Tibial artery (tissue), 4 donors: ENCODE measurements around the gene RPL13.

ENCODE experiments used
- DNase-seq, 2 donors: peaks; one replicate each; pipeline ENCODE4 v3.0.0-alpha.2; 2019
- H3K27ac ChIP-seq, 2 donors: fragments of 200-600 bp; sonication (generic) in 1 of 2; 1 replicate in 1 of 2; 2 replicates in 1 of 2; pipeline ENCODE4 v1.5.1; 2018 to 2019; ENCODE audit warnings: mild to moderate bottlenecking in 1 of 2
- H3K27me3 ChIP-seq, 2 donors: fragments of 200-600 bp; sonication (generic) in 1 of 2; one replicate each; pipeline versions ENCODE4 v1.5.1 to v1.6.0; 2016 to 2019
- H3K36me3 ChIP-seq, 3 donors: fragments of 200-600 bp; sonication (generic) in 2 of 3; one replicate each; pipeline ENCODE4 v1.5.1; 2016 to 2019; ENCODE audit warnings: mild to moderate bottlenecking in 2 of 3
- H3K4me1 ChIP-seq, 4 donors: fragments of 200-600 bp; sonication (generic) in 2 of 4; 1 replicate in 3 of 4; 2 replicates in 1 of 4; pipeline ENCODE4 v1.5.1; 2016 to 2019
- H3K4me3 ChIP-seq, 2 donors: fragments of 200-600 bp; sonication (generic) in 1 of 2; 1 replicate in 1 of 2; 2 replicates in 1 of 2; pipeline ENCODE4 v1.5.1; 2018 to 2019; ENCODE audit warnings: mild to moderate bottlenecking in 2 of 2
- H3K9me3 ChIP-seq, 3 donors: fragments of 200-600 bp; sonication (generic) in 1 of 3; one replicate each; pipeline ENCODE4 v1.5.1; 2016 to 2019
- CTCF ChIP-seq, 2 experiments: fragments of 200-600 bp in 1 of 2; fragments of 450-650 bp in 1 of 2; IDR thresholded peaks; one replicate each; pipeline ENCODE4 v1.5.1; 2017 to 2019; ENCODE audit warnings: antibody characterized with exemption in 2 of 2, mild to moderate bottlenecking in 1 of 2, moderate library complexity in 1 of 2
- intact Hi-C: fragments of 100-400 bp; cut with DNase I; formaldehyde crosslinking; loops from one replicate; pipeline ENCODE4 v1.15.0; 2023; ENCODE audit warnings: low total_unique reads

RPL13 gene

GRCh38 chr16:89610108-89610453 lies 49.6 kb downstream of the RPL13 start:
- Histone ChIP-seq H3K27ac (no peak overlapping the region), H3K4me1 (no peaks in the 10 kb centered on the region), H3K4me3 (no peak overlapping the region), H3K9me3 (no peaks in the 10 kb centered on the region), H3K36me3 (no peaks in the 10 kb centered on the region), H3K27me3 (peaks cover 0 to 59% of the 10 kb centered on the region in 2 donors)
- no peak for DNase-seq
- intact Hi-C loops = no loop called here
- TF ChIP-seq CTCF (IDR thresholded peaks at IDR 0.05) = no peak

- TF ChIP-seq CTCF (IDR thresholded peaks at IDR 0.05) = no peak
- Histone ChIP-seq H3K36me3 (no peaks in the 10 kb centered on the region), H3K4me1 (no peaks in the 10 kb centered on the region), H3K4me3 (no peak overlapping the region), H3K27ac (no peak overlapping the region), H3K27me3 (peaks cover 0 to 64% of the 10 kb centered on the region in 2 donors), H3K9me3 (no peaks in the 10 kb centered on the region)
- DNase-seq = no peak
- intact Hi-C loops = no loop called here
Measured at GRCh38 chr16:89612415-89613166, 52.1 kb downstream of the RPL13 start.

DNA sequence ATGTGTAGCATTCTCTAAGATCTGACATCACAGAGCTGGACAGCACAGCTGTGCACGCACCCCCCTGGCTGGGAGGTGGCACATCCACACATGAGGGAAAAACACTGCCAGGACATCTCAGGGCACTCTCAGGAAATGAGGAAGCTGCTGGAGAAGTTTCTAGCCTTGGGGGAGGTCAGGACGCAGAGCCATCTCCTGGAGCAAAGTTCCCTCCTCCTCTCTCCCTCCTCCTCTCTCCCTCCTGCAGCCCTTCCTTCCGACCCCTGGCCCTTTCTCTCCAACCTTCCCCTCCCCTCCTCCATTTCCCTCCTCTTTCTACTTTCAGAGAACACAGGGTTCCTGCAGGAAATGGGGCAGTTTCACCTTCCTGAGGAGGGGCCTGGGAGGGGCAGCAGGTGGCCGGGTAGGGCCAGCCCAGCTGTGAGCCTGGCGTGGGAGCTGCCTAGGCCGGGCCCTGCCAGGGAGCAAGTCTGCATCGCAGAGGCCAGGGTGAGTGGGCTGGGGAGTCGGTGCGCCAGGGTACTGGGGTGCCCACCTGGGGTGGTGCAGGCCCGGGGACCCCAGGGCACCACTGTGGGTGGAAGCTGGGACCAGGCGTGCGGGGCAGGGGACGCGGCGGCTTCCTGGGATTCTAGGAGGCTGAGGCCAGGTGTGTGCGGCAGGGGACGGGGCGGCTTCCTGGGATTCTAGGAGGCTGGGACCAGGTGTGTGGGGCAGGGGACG lies 52.9 kb downstream of the RPL13 start, which contains the start of gene DPEP1:
Gene DPEP1, plus strand, starts transcription at position 412 of the 723 bp plus-strand sequence. CDS start 16,769 bp downstream, outside the sequence.
- no peak for TF ChIP-seq CTCF (IDR thresholded peaks at IDR 0.05)
- Histone ChIP-seq H3K4me3 (no peak within 1 kb of the TSS), H3K36me3 (no peaks in the 10 kb centered on the region), H3K27me3 (peaks cover 0 to 64% of the 10 kb centered on the region in 2 donors), H3K9me3 (no peaks in the 10 kb centered on the region), H3K27ac (no peak within 1 kb of the TSS), H3K4me1 (no peaks in the 10 kb centered on the region)
- intact Hi-C loops = no loop called here
- no peak for DNase-seq

DNA sequence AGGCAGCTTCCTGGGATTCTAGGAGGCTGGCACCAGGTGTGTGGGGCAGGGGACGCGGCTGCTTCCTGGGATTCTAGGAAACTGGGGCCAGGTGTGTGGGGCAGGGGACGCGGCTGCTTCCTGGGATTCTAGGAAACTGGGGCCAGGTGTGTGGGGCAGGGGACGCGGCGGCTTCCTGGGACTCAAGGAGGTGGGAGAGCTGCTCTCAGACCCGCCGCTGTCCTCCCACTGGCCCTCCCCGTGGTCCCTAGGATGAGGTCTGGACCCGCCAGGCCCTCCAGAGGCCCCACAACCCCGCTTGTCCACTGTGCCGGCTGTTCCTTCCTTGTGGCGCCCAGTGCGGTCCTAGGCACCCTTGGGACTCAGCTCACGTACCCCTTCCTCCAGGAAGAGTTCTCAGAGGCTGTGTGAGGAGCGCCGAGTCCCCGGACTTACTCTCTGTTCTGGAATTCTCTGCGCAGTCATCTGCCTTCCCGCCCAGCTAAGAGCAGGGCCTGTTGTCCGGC lies 53.5 kb downstream of the RPL13 start:
- H3K27ac ChIP-seq = no peak overlapping the region
- no peak for DNase-seq
- H3K27me3 ChIP-seq = peaks cover 0 to 58% of the 10 kb centered on the region in 2 donors
- no peaks in the 10 kb centered on the region for H3K9me3 ChIP-seq
- H3K4me1 ChIP-seq = no peaks in the 10 kb centered on the region
- no peaks in the 10 kb centered on the region for H3K36me3 ChIP-seq
- intact Hi-C loops = no loop called here
- H3K4me3 ChIP-seq = no peak overlapping the region
- TF ChIP-seq CTCF (IDR thresholded peaks at IDR 0.05) = no peak
